IPS-18c (cell line): ENCODE data around the gene LRPAP1.
A peak's percentile ranks its signal among the peaks of the same experiment; 100 is the strongest.
"Not testable (repeated sequence)": the region's sequence is repeated elsewhere in the genome, so short reads cannot be mapped to it uniquely, and the experiment has no call there.

Experiments
- H3K4me3 ChIP-seq: 2 replicates; pipeline ENCODE4 v1.7.0; 2013; ENCODE audit warnings: low read depth, mild to moderate bottlenecking, low read length, moderate library complexity; ENCODE audit not compliant: insufficient read depth
- H3K9me3 ChIP-seq: one replicate; pipeline ENCODE4 v1.6.1; 2013; ENCODE audit warnings: mild to moderate bottlenecking, low read length, moderate library complexity; ENCODE audit not compliant: control insufficient read depth, insufficient read depth

The LRPAP1 gene, protein sequence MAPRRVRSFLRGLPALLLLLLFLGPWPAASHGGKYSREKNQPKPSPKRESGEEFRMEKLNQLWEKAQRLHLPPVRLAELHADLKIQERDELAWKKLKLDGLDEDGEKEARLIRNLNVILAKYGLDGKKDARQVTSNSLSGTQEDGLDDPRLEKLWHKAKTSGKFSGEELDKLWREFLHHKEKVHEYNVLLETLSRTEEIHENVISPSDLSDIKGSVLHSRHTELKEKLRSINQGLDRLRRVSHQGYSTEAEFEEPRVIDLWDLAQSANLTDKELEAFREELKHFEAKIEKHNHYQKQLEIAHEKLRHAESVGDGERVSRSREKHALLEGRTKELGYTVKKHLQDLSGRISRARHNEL

DNA sequence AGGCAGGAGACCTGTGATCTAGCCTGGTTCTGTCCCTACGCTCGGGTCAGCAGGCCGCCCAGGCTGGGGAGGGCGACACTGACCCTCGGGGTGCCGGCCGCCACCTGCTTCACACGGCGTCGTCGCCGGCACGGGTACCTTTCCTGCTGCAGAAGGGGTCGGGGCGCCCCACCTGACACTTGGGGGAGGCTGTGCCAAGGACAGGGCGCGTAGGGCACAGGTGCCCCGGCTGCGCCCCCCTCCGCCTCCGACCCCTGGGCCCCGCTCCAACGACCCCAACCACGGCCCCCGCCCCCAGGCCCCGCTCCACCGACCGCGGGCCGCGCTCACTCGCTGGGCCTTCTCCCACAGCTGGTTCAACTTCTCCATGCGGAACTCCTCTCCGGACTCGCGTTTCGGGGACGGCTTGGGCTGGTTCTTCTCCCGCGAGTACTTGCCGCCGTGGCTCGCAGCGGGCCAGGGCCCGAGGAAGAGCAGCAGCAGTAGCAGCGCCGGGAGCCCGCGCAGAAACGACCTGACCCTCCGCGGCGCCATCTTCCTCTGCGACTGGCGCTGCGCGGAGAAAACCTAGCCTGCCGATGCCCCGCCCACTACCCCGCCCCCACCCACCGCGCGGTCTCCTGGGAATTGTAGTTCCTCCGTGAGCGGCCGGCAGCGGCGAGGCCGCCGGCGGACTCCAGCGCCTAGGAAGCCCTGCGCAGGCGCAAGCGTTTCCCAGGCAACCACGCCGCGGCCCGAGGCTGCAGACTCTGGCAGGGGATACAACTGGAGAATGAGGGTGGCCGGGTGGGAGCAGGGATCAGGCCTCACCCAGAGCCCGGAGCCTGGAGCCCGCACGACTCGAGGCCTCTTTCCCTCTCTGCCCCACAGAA, at the start of gene LRPAP1:
LRPAP1 (minus strand) TSS at position 544 of the 872 bp plus-strand sequence; CDS start at position 534, 10 bp downstream.
- Histone ChIP-seq H3K4me3 (peak within 1 kb of the TSS; percentile 90), H3K9me3 (peaks cover 2% of the 10 kb centered on the region)

DNA sequence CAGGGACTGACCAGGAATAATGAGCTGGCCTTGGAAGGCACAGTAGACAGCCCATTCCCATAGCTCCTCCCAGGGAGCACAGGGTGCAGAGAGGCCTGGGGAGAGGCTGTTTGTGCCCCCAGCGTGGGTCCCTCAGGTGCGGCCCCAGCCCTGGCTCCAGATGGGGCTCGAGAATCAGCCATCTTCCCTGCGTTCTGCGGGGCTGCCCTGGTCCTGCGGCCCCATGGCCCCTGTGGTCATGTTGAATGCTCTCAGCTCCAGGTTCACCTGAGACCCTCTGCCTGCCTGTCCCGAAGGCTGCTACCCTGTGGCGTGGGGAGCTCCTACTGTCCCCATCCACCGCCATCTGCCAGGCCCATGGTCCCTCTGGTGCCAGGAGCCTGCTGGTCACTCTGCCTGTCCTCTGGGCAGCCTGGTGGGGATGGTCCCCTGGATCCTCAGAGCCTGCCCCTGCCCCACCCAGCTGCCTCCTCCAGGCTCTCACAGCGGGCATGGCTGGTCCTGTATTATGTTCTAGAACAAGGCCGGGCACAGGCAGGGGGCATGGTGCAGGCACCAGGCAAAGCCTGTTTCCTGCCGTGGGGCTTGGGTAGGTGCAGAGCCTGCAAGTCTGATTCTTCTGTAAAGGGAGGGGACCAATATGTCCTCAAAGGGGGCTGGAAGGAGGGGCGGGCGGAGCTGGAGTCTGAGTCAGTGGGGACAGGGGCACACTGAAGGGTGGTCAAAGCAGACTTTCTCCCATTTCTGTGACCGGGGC, 49.3 kb upstream of the LRPAP1 start:
- H3K9me3 ChIP-seq, H3K4me3 ChIP-seq: not testable (repeated sequence)

DNA sequence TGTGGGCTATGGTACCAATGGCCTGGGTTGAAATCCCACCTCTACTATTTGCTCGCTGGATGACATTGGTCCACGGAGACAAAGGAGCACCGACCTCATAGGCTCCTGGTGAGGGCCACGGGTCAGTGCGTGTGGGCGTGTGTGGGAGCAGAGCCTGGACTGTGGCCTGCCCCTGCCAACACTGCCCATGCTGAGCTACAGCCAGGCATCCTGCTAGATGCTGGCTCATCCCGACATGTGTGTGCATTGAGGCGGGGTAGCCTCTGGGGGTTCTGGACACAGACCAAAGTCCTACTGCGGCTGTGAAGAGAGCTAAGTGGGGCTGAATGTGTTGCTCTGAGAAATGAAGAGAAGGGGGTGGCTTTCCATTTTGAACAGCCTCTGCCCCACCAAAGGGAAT, 48.6 kb upstream of the LRPAP1 start:
- H3K9me3 ChIP-seq, H3K4me3 ChIP-seq: not testable (repeated sequence)

DNA sequence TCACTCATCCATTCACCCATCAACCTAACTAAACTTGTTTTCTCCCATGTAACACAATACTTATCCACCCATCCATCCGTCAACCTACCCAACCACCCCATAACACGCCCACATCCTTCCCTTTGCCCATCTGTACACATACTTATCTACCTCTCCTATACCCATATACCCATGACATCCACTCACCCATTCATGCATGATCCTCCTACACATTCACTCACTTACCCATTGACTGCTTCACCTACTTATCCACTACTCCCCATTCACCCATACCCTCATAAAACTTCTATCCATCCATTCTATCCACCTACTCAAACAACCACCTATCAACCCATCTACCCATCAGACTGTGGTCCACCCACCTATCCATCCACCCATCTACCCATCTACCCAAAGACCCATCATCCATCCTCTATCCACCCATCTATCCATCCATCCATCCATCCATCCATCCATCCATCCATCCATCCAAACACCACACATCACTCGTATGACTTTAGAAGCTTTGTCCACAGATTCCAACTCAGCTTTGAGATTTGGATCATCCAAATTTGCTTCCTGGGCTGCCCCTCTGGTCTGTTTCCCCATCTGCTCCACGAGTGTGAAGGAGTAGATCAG, 46.4 kb upstream of the LRPAP1 start:
- H3K9me3 ChIP-seq, H3K4me3 ChIP-seq: not testable (repeated sequence)

DNA sequence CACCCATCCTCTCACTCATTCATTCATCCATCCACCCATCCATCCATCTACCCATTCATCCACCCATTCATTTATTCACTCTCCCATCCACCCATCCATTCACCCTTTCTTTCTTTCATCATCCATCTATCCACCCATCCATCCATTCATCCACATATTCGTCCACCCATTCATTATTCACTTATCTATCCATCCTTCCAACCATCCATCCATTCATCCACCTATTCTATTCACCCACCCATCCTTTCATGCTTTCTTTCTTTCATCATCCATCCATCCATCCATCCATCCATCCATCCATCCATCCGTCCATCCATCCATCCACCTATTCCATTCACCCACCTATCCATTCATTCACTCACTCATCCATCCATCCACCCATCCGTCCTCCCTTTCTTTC, 45.8 kb upstream of the LRPAP1 start:
- not testable (repeated sequence) for H3K9me3 ChIP-seq, H3K4me3 ChIP-seq

DNA sequence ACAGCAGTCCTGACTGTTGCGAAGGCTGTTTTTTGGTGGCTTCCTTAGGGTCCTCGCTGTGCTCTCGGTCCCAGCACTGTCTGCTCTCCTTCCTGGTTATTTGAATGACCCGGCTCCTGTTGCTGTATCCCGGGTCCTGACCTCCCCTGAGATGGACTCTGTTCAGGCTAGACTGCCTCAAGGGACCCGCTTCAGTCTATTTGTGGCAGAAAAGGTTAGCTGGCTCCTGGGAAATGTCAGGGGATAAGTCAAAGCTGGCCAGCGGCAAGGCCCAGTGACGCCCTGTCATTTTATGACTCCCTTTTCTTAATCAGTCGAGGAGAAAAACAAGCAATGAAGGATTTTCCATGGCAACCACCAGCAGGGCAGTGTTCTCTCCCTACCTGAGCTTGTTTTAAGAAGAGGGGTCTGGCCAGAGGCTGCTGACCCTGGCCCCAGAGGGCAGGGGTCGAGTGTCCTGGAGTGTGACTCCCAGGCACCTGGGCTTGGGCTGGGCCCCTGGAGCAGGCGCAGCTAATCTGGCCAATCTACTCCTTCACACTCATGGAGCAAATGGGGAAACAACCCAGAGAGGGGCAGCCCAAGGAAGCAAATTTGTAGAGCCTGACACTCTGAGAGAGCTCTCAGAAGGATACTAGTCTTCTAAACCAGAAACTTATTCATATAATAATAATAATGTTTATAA, 45.1 kb upstream of the LRPAP1 start:
- not testable (repeated sequence) for H3K4me3 ChIP-seq

DNA sequence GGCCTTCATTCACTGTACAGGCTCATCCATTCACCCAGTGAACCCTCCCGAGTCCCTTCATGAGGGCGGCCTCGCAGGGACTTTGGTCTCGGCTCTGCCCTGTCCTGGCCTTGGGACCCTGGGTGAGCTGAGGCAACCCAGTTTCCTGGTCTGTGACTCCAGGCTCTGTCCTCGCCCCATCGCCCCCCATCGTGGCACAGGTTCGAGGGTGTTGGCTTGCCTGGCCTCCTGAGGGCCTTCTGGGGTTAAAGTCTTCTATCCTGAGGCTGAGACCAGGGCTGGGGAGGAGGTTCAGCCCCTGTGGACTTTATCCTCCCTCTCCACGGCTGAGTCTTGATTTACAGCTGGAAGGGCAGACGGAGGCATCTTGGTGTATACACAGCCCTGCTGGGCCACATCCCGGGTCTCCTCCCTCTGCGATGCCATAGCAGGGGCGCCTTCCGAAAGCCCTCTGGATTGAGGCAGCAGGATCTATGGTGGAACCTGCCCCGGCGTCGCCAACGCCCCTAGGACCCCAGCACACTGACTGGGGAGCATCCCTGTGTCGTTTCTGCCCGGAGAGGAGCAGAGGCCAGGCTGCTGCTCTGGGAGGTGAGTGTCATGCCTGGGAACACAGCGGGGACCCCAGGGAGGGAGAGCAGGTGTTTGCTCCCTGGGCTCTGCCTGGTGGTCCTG, 44.4 kb upstream of the LRPAP1 start:
- not testable (repeated sequence) for H3K4me3 ChIP-seq

More for the DNA sequence above, 45.1 kb upstream of the LRPAP1 start:
- not testable (repeated sequence) for H3K9me3 ChIP-seq

DNA sequence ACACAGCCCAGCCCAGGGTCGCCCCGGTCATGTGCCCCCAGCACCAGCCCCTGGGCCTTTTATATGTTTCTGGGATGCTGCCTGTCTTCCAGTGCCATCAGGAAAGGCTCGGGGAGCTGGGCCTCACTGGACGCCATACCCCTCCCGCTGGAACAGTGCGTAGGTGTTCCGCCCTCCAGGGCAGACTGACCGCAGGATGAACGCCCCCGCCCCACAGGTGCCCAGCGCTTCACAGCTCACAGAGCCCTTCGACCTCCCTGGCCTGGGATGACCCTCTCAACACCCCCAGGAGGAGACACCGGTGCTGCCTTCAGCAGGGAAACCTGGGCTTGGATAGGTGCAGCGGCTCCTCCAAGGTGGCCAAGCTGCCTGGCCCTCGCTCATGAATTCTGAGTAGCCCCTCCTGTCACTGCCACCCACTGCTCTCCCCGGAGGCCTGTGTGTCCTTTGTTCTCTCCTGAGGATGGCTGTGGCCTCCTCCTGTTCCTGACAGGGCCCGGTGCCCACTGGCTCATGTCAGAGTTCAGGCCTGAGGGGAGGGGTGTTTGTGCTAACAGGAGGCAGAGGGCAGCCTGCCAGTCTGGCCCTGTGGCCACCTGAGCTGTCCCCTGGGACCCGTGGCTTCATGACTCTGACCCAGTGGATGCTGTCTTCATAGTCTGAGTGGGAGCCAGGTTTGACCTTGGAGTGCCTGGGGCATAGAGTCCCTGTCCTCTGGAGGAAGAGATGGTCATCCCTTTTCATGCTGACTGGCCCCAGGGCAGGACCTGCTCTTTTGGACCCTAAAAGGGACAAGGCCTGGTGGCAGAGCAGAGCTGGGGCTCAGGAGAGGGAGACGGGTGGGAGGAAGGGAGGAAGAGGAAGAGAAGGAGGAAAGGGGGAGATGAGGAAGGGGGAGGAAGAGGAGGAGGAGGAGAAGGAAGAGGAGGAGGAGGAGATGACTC, 43.5 kb upstream of the LRPAP1 start:
- not testable (repeated sequence) for H3K9me3 ChIP-seq, H3K4me3 ChIP-seq

More for the DNA sequence above, 44.4 kb upstream of the LRPAP1 start:
- not testable (repeated sequence) for H3K9me3 ChIP-seq

DNA sequence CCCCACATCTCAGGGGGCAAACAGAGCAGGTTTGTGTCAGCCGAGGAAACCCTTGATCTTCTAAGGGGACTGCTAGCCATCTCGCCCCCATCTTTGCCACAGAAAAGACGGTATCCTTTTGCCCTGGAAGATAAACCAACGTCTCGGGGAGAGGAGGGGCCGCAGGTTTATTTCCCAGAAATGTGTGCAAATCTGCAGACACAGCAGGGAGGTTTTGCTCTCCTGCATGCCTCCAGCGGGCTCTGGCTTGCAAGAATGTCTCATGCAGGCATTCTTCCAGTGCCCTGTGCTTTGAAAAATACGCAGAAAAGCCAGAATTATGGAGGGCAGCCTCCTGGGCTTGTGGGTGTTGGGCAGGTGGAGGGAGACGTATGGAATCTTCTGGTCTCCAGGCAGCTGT, 42.6 kb upstream of the LRPAP1 start:
- H3K4me3 ChIP-seq, H3K9me3 ChIP-seq: not testable (repeated sequence)

DNA sequence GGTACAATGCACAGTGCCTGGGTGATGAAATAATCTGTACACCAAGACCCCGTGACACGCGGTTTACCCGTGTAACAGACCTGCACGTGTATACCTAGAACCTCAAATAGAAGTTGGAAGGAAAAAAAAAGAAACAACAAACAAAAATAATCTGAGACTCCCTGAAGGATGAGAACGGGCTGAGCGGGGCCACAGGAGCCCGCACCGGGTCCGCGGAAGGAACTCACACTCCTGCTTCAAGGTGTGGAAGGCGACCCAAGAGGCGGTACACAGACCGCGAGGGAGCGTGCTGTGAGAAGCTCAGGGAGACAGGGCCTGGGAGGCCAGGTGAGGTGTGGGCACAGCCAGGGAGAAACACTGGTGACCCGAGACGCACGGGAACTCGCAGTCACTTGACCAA, 42.1 kb upstream of the LRPAP1 start:
- H3K9me3 ChIP-seq, H3K4me3 ChIP-seq: not testable (repeated sequence)

DNA sequence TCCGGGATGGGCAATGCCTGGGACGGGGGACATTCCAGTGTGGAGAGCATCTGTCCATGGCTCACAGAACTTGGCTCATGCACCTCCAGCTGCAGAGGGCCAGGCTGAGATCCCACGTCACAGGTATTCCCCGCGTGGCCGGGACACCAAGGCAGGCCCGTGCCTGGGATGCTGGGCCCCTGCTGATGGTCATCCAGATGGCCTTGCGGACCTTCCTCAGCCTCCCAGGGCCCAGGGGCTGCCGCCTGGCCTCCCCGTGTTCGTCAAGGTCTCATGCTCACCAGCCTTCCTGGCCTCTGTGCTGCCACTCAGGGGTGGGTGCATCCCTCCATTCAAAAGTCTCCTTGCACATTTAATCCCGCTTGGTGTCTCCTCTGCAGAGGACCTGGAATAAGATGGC, 40.9 kb upstream of the LRPAP1 start:
- Histone ChIP-seq H3K4me3 (no peak overlapping the region), H3K9me3 (no peaks in the 10 kb centered on the region)

DNA sequence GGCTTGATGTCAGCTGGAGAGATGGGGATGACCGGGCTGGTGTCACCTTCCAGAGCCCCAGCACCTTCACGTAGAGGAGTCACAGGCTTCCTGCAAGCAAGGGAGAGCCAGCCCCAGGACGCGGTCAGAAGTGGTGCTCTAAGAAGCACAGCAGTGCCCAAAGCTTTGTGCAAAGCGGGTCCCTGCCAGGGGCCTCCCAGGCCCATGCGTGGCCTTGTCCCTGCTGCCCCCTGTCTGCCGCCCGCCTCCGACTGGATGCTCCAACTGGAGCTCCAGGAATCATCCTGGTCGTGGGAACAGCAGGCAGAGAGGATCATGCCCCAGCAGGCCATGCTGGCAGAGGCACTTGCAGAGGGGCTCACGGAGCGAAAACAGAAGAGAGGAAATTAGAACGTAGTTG, 40.1 kb upstream of the LRPAP1 start:
- Histone ChIP-seq H3K4me3 (no peak overlapping the region), H3K9me3 (no peaks in the 10 kb centered on the region)

DNA sequence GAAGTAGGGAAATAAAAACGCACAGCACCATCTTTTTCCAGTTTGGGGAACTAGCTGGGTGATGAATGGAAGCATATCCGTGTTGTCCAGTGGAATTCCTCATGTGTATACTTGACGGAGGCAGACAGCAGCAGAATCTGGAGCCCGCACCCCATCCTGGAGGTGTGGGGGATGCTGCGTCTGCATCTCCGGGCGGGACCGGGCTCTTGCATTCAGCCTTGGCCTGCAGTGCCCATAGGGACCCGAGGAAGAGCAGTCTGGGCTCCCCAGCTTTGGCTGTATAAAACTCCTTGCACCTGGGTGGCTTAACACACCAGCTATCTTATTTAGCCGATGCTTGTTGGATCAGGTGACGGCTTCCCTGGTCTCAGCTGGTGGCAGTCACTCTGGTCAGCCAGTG, 39.7 kb upstream of the LRPAP1 start:
- H3K4me3 ChIP-seq: no peak overlapping the region
- H3K9me3 ChIP-seq: no peaks in the 10 kb centered on the region

DNA sequence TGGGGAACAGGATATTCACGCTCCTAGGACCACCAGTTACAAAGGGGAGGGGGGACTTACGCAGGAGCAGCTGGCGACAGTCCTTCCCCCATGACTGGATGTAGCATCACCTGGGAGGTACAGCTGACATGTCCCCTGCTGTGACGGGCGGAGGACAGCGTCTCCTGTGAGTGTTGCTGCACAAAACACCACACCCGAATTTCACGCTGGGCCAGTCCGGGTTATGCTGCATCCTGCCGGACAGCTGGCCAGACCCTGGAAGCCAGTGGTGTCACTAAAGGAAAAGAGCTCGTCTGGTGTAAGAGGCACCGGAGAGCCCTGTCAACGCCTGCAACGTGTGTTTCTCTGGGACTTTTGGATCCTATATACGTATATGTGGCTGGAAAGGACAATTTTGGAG, 38.7 kb upstream of the LRPAP1 start:
- H3K4me3 ChIP-seq, H3K9me3 ChIP-seq: not testable (repeated sequence)

DNA sequence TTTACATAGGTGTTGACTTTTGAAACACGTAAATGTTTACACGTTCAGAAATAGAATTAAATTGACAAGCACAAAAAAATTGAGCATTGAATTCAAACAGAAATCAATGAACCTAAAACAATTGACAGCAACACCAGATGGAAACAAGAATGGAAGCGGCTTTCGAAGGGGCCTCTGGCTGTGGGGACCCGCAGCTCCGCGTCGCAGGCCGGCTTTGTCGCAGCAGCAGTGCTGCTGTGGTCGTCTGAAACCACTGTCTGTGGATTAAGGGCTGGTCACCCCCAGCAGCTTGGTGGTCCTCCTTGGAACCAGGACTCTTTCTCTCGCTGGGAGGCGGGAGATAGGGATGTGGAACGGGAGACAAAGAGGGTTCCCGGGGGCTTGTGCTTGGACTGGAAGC, 37.4 kb upstream of the LRPAP1 start:
- not testable (repeated sequence) for H3K9me3 ChIP-seq, H3K4me3 ChIP-seq
